ENCODE data around the gene PLPP1.

- TF ChIP-seq CTCF (IDR thresholded peaks at IDR 0.05) (no peak), POLR2A (IDR thresholded peaks at IDR 0.05) (no peak)
Observed at GRCh38 chr5:55583578-55583977, 48.8 kb upstream of the PLPP1 start.

Data from right lobe of liver (tissue), 4 donors.